ENCODE results near the gene NBPF4. TPM values are rescaled to one million over a fixed set of nuclear protein-coding genes. Genes with fewer than 3 reads are reported as not detected.

The NBPF4 gene, protein sequence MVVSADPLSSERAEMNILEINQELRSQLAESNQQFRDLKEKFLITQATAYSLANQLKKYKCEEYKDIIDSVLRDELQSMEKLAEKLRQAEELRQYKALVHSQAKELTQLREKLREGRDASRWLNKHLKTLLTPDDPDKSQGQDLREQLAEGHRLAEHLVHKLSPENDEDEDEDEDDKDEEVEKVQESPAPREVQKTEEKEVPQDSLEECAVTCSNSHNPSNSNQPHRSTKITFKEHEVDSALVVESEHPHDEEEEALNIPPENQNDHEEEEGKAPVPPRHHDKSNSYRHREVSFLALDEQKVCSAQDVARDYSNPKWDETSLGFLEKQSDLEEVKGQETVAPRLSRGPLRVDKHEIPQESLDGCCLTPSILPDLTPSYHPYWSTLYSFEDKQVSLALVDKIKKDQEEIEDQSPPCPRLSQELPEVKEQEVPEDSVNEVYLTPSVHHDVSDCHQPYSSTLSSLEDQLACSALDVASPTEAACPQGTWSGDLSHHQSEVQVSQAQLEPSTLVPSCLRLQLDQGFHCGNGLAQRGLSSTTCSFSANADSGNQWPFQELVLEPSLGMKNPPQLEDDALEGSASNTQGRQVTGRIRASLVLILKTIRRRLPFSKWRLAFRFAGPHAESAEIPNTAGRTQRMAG
- total RNA-seq: not detected in 2 replicates

GRCh38 chr1:108243976-108244375 is at the start of gene NBPF4:
Gene NBPF4, minus strand, starts transcription at chr1:108244076. Its CDS starts 315 bp downstream, at chr1:108243761.

GRCh38 chr1:108199781-108200686 is 43.8 kb downstream of the NBPF4 start, which contains the start of gene SLC25A24:
Gene SLC25A24, minus strand, starts transcription at chr1:108200343. Its CDS starts 205 bp downstream, at chr1:108200138.

Other genes starting within 250 kb of the NBPF4 start
- 44.2 and 62.8 TPM in 2 replicates for gene SLC25A24, start 43.7 kb downstream of the NBPF4 start, total RNA-seq
- gene NBPF6, start 206.3 kb upstream of the NBPF4 start, total RNA-seq: not detected in 2 replicates